Right lobe of liver (tissue), 6 donors: ENCODE data around the gene SMIM35. TPM values are rescaled to one million over a fixed set of nuclear protein-coding genes. Genes with fewer than 3 reads are reported as not detected.

Source experiments
- ATAC-seq, 4 donors: fragments of 200-7000 bp; cut with Tn5 transposase; one replicate each; pipeline ENCODE4 v1.9.1; 2020; ENCODE audit warnings: mild to moderate bottlenecking in 4 of 4, moderate library complexity in 4 of 4
- DNase-seq, 3 donors: peaks; one replicate each; pipeline ENCODE4 v3.0.0-alpha.2; 2020
- H3K27ac ChIP-seq, 3 donors: fragments of 200-600 bp; one replicate each; pipeline ENCODE4 v1.8.0; 2022
- H3K27me3 ChIP-seq, 2 donors: fragments of 200-600 bp; one replicate each; pipeline ENCODE4 v1.8.0; 2022
- H3K36me3 ChIP-seq, 4 donors: fragments of 200-600 bp; sonication (generic) in 1 of 4; one replicate each; pipeline versions ENCODE4 v1.5.1 to v1.8.0; 2017 to 2022; ENCODE audit warnings: control low read depth in 1 of 4
- H3K4me1 ChIP-seq, 4 donors: fragments of 200-600 bp; sonication (generic) in 1 of 4; one replicate each; pipeline versions ENCODE4 v1.5.1 to v1.8.0; 2017 to 2022; ENCODE audit warnings: control low read depth in 1 of 4
- H3K4me3 ChIP-seq, 3 donors: fragments of 200-600 bp; one replicate each; pipeline ENCODE4 v1.8.0; 2022
- H3K9me3 ChIP-seq, 4 donors: fragments of 200-600 bp; sonication (generic) in 1 of 4; one replicate each; pipeline versions ENCODE4 v1.5.1 to v1.8.0; 2017 to 2022; ENCODE audit warnings: control low read depth in 1 of 4
- CTCF ChIP-seq, 4 donors: fragments of 200-600 bp in 3 of 4; fragments of 450-650 bp in 1 of 4; IDR thresholded peaks; one replicate each; pipeline versions ENCODE4 v1.5.1 to v1.8.0; 2016 to 2022; ENCODE audit warnings: antibody characterized with exemption in 4 of 4, mild to moderate bottlenecking in 2 of 4
- POLR2A ChIP-seq: fragments of 450-650 bp; IDR thresholded peaks from one replicate; pipeline ENCODE4 v1.6.1; 2017; ENCODE audit warnings: antibody characterized with exemption, mild to moderate bottlenecking
- WGBS: methylation state at CpG from one replicate; pipeline ENCODE4 v1.1.6; 2018; ENCODE audit warnings: low coverage, low lambda C conversion rate; ENCODE audit not compliant: insufficient coverage; ENCODE audit errors: missing lambda C conversion rate; 5-methylcytosine and 5-hydroxymethylcytosine counted together
- intact Hi-C, 2 donors: fragments of 100-400 bp; cut with DNase I; formaldehyde crosslinking; loops; one replicate each; pipeline versions ENCODE4 v1.11.2 to v1.14.1; 2022
- total RNA-seq, 6 experiments: library from RNA; depleted of rRNA in 2 of 6; stranded (reverse); fragments of >200 nt in 2 of 6; fragmentation: NEBNext Ultra II Directional in 3 of 6; extraction: Animal tissue kit (Norgen Biotek cat#: 25700) in 3 of 6; gene quantifications; one replicate each; pipeline versions ENCODE4 v1.1.0 to v1.2.4, GENCODE V29; 2016 to 2023
- donor health status: DM: no; HTN: yes; CAD: no.
- donor health status: DM: no; HTN: no; CAD: no.
- donor health status: DM: no; HTN: no; CAD: no.
- donor health status: DM: no; HTN: yes; CAD: no.
- donor health status: DM: no; HTN: yes; CAD: no.

Gene SMIM35
- total RNA-seq, 6 experiments from 2014 or later: not detected

- Histone ChIP-seq H3K27ac (no peak overlapping the region), H3K27me3 (no peaks in the 10 kb centered on the region), H3K4me1 (no peaks in the 10 kb centered on the region), H3K4me3 (no peak overlapping the region), H3K9me3 (no peaks in the 10 kb centered on the region), H3K36me3 (no peaks in the 10 kb centered on the region)
- WGBS: 61% methylated on average over 3 of the region's 4 CpGs
- no peak for ATAC-seq
- intact Hi-C loops: no loop called here
- TF ChIP-seq POLR2A (no peak), CTCF (IDR thresholded peaks at IDR 0.05) (no peak)
- DNase-seq: no peak
Observed at GRCh38 chr11:118027694-118028093, 59.1 kb downstream of the SMIM35 start.

- H3K4me3 ChIP-seq: no peak overlapping the region
- no peak for TF ChIP-seq POLR2A
- TF ChIP-seq CTCF (IDR thresholded peaks at IDR 0.05): no peak
- no peak for DNase-seq
- 65% methylated on average over 1 of the region's 1 CpG for WGBS
- H3K27me3 ChIP-seq: no peaks in the 10 kb centered on the region
- ATAC-seq: no peak
- H3K4me1 ChIP-seq: no peaks in the 10 kb centered on the region
- H3K9me3 ChIP-seq: no peaks in the 10 kb centered on the region
- H3K36me3 ChIP-seq: no peaks in the 10 kb centered on the region
- no peak overlapping the region for H3K27ac ChIP-seq
- intact Hi-C loops: no loop called here
Observed at GRCh38 chr11:118021146-118021545, 65.6 kb downstream of the SMIM35 start.

- no peaks in the 10 kb centered on the region for H3K27me3 ChIP-seq
- WGBS: 42% methylated on average over 2 of the region's 2 CpGs
- intact Hi-C loops: no loop called here
- H3K27ac ChIP-seq: no peak overlapping the region
- H3K4me1 ChIP-seq: no peaks in the 10 kb centered on the region
- no peaks in the 10 kb centered on the region for H3K36me3 ChIP-seq
- TF ChIP-seq CTCF (IDR thresholded peaks at IDR 0.05) (no peak), POLR2A (no peak)
- no peak for ATAC-seq
- no peaks in the 10 kb centered on the region for H3K9me3 ChIP-seq
- no peak overlapping the region for H3K4me3 ChIP-seq
- DNase-seq: no peak
Observed at GRCh38 chr11:118018401-118018800, 68.4 kb downstream of the SMIM35 start.

GRCh38 chr11:118017631-118018315 is 69.0 kb downstream of the SMIM35 start:
- Histone ChIP-seq H3K9me3 (no peaks in the 10 kb centered on the region), H3K4me3 (no peak overlapping the region), H3K36me3 (no peaks in the 10 kb centered on the region), H3K27me3 (no peaks in the 10 kb centered on the region), H3K27ac (no peak overlapping the region), H3K4me1 (no peaks in the 10 kb centered on the region)
- no peak for DNase-seq
- no peak for TF ChIP-seq POLR2A
- no peak for TF ChIP-seq CTCF (IDR thresholded peaks at IDR 0.05)
- WGBS: 40% methylated on average over 4 of the region's 4 CpGs
- no peak for ATAC-seq
- intact Hi-C loops: no loop called here
